K562 (cell line): Measurements from ENCODE around the gene CHI3L1.

Experiments used
- BRF1 ChIP-seq: IDR thresholded peaks from 3 replicates; pipeline ENCODE4 v1.6.1; 2011; ENCODE audit warnings: borderline replicate concordance, mild to moderate bottlenecking; ENCODE audit not compliant: insufficient read length; ENCODE audit errors: extremely low read depth
- CBX8 ChIP-seq: fragments of 200-600 bp; sonication (generic); IDR thresholded peaks from 2 replicates; pipeline ENCODE4 v1.6.1; 2012; ENCODE audit warnings: borderline replicate concordance, mixed run types, low read depth, mild to moderate bottlenecking, moderate library complexity, mixed read lengths, low read length, control low read depth, inconsistent platforms; ENCODE audit not compliant: poor library complexity, severe bottlenecking; ENCODE audit errors: extremely low read depth
- JUND ChIP-seq, 2 experiments: IDR thresholded peaks; 2 replicates in 1 of 2; 3 replicates in 1 of 2; pipeline ENCODE4 v1.6.1; 2011; ENCODE audit warnings: borderline replicate concordance in 2 of 2, low read depth in 2 of 2, low read length in 2 of 2, improper control_type of control experiment in 1 of 2, missing biosample characterization in 1 of 2, missing genetic modification characterization in 1 of 2, missing genetic modification reagents in 1 of 2
- ZBTB8A ChIP-seq: fragments of 450-650 bp; IDR thresholded peaks from 2 replicates; pipeline ENCODE4 v1.6.1; 2018; ENCODE audit warnings: mild to moderate bottlenecking, moderate library complexity; ENCODE audit not compliant: partially characterized antibody
- ZNF24 ChIP-seq: fragments of 450-650 bp; IDR thresholded peaks from 2 replicates; pipeline ENCODE4 v1.6.1; 2016
- ZNF444 ChIP-seq: fragments of 250-450 bp; sonication (Bioruptor Pico); IDR thresholded peaks from 2 replicates; pipeline ENCODE4 v1.4.0; 2020; ENCODE audit warnings: mild to moderate bottlenecking, moderate library complexity
- TF ChIP-seq, protein P1 (sequence below), 2 experiments: fragments of 200-800 bp in 1 of 2; sonication (Bioruptor generic) in 1 of 2; sonication (generic) in 1 of 2; formaldehyde crosslinking in 1 of 2; IDR thresholded peaks in 1 of 2; conservative IDR thresholded peaks in 1 of 2; 2 replicates each; pipeline versions ENCODE4 v1.5.0 to v1.6.1; 2016 to 2020; ENCODE audit warnings: missing compliant biosample characterization in 1 of 2, missing genetic modification characterization in 1 of 2, missing genetic modification reagents in 1 of 2

DNA sequence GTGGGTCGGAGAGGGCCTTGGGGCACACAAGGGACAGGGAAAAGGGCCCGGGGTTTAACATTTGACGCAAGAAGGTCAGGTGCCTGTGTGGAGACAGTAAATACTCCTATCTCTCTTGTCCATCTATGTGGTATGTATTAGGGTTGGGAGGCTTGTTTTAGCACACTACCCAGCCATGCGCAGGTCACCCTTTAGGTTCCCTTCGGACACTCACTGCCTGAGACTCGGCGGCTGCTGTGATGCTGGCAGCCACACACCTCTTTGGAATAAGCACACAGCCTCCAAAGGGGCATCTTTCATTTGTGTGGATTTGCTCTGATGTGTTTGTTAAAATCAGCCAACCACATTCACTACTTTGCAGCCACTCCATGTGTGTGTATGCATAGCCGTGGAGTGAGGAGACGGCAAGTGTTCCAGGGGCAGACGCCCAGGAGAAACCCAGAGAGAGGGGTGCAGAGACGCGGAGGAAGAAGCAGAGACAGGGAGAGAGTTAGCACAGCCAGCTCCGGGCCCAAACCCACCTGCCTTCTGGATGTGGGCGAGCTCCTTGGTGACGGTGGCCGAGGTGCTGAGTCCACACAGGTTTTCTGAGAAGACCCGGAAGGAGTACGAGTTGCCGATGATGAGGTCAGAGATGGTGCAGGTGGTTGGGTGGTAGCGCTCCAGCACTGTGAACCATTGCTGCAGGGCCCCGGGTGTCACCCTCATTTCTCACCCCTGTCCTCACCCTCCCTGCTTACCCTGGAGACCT lies 16.6 kb downstream of the CHI3L1 start:
- TF ChIP-seq BRF1 (no peak), JUND (IDR thresholded peaks at IDR 0.05; ENCODE audit: borderline replicate concordance, low read depth, low read length) (no peak), JUND (tag; IDR thresholded peaks at IDR 0.05; ENCODE audit: borderline replicate concordance, low read depth, low read length) (no peak), CBX8 (no peak), ZBTB8A (no peak), ZNF24 (no peak), ZNF444 (CRISPR knock-in tag) (no peak)
- TF ChIP-seq, protein P1, sequence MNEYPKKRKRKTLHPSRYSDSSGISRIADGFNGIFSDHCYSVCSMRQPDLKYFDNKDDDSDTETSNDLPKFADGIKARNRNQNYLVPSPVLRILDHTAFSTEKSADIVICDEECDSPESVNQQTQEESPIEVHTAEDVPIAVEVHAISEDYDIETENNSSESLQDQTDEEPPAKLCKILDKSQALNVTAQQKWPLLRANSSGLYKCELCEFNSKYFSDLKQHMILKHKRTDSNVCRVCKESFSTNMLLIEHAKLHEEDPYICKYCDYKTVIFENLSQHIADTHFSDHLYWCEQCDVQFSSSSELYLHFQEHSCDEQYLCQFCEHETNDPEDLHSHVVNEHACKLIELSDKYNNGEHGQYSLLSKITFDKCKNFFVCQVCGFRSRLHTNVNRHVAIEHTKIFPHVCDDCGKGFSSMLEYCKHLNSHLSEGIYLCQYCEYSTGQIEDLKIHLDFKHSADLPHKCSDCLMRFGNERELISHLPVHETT (CRISPR knock-in tag; conservative IDR thresholded peaks at IDR 0.05 in 1 of 2, IDR thresholded peaks at IDR 0.05 in 1 of 2) = no peak
